Suppressor macrophage treated with lipopolysaccharide for 4 hours (primary cell): ENCODE measurements around the gene WDFY1.

Source experiments
- DNase-seq: peaks from one replicate; pipeline ENCODE4 v3.0.0-alpha.2; 2020

WDFY1 gene

GRCh38 chr2:223928113-223929006 is 16.8 kb downstream of the WDFY1 start:
- DNase-seq = no peak

DNA sequence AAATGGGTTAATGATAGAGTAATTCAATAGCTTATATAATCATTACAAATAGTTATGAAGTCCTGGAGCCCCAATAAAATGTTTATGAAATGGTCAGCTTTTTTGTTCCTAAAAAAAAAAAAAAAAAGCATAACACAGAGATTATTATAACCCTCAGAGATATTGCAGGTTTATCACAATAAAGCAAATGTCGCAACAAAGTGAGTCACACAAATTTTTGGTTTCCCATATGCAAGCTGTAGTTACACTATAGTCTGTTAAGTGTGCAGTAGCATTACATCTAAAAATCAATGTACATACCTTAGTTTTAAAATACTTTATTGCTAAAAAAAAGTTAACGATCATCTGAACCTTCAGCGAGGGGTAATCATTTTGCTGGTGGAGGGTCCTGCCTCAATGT is 20.0 kb downstream of the WDFY1 start:
- DNase-seq = no peak

GRCh38 chr2:223923976-223924375 is 21.2 kb downstream of the WDFY1 start:
- DNase-seq = no peak

DNA sequence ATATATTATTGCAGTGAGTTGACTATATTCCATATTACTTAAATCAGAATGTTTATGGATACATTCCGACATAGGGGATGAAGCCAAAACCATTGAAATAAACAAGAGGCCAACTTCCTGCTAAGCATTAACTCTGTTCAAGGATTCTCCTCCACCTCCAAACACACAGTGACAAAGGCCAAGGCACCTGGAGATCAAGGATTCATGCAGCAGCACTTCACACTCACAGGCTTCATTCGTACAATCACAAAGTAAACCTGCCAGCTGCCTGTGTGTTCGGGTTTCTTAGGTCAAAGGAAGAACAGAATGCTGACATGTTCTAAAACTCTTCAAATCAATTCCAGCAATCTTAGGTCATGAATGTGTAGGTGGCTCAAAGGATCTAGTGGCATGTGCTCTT is 22.8 kb downstream of the WDFY1 start:
- DNase-seq = no peak

DNA sequence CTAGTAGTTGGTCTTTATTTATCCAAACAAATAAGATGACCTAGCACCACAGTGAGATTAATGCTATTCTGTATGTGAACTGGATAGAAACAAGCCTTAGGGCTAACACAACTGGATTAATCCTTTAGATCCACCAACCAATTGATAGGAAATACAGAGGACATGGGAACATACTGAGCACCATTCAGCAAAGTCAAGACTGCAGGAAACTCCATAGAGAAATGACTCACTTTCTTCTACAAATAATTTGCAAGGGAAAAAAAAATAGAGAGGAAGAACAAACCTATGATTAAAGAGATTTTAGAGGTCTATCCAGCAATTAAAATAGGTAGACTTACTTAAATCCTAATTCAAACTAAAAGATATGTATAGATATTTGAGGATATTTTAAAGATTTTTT is 23.9 kb downstream of the WDFY1 start:
- no peak for DNase-seq

DNA sequence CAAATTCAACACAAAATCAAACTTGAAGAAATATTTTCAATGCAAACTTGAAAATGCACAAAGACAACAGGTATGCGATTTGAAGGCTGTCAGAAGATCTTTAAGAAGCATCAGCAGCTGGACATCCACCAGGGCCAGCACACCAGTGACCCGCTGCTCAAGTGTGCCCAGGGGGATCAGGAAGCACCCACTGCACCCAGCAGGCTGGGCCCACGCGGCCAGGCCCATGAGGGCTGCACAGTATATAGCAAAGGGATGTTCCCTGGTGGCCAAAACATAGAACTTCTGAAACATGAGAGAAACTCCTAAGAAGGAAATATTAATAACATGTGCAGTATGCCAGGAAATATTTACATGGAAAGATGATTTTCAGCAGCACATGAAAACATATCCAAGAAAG is 25.0 kb downstream of the WDFY1 start:
- no peak for DNase-seq

GRCh38 chr2:223918671-223919134 is 26.4 kb downstream of the WDFY1 start:
- DNase-seq = no peak

GRCh38 chr2:223916181-223916920 is 28.8 kb downstream of the WDFY1 start:
- DNase-seq = peak; percentile 36

DNA sequence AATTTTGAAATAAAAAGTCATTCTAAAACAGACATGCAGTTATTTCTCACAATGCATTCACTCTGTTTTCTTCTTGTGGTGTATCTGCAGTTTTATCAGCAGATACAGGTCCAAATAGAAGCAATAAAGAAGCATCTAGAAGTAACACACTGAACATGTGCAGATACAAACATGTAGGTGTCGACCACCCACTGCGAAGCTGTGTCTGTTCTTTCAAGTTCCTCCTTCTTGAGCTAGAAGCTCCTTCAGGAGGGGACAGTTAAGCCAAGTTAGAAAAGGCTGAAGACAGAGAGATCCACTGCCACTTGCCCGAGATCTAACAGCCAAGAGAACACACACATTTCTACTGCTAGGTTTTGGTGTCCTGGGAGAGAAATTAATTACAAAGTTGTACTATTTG is 30.1 kb downstream of the WDFY1 start:
- DNase-seq = no peak

- DNase-seq = no peak
Observed at GRCh38 chr2:223914324-223914723, 30.8 kb downstream of the WDFY1 start.

DNA sequence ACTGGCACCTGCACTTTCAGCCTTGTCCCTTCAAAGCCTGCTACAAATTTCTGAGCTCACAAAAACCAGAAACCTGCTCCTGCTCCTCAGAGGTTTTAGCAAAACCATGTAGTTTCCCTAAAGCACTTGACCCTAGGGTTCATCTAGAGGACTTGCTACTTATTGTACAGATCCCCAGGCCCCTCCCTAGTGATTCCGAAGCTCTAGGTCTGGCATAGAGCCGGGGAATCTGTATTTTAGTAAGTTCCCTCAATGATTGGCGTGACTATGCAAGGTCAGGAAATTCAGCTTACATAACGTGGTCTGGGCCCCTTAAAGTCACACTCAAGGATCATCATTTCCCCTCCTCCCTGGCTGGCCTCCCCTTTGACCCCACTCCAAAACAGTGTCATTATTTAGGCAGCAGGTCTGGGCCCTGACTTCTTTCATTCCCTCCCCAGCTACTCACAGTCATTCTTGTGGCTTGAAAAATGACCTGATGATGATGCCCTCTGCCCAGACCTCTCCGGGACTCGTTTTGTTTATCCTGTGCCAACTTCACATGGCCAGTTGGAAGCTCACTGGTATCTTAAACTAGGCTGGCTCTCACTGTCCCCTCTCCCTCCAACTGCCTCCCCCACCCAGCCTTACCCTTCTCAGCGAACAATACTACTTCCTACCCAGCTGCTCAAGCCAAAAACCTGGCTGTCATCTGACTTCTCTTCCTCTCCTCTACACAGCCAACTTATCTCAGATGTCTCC is 36.0 kb downstream of the WDFY1 start:
- peak; percentile 30 for DNase-seq

DNA sequence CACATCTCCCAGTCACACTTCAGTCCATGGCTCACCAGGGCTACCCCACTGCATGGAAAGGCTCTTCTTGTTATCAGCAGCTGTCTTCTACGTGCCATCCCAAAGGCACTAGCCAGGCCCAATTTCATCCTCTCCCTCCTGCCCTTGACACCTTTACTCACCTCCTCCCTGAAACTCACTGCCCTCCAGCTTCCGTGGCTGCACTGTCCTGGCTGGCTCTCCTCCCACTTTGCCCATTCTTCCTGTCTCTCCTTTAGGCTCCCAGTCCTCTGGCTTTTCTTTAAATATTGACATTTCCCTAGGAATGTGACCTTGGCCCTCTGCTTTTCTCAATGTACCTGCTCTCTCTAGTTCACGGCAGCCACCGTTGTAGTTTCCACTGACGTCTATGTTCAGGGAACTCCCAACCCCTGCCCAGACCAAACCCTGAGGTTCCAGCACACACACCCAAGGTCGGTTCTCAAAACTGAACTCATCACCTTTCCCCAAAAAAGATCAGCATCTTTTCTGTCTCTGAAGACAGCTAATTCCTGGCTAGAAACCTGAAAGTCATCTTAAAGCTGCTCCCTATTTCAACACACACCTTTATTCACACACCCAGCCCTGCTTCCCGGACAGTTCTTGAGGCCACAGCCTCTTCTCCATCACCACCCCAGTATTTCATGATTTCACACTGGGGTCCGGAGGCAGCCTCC is 36.7 kb downstream of the WDFY1 start:
- DNase-seq = no peak

- no peak for DNase-seq
Observed at GRCh38 chr2:223905996-223906395, 39.1 kb downstream of the WDFY1 start.

DNA sequence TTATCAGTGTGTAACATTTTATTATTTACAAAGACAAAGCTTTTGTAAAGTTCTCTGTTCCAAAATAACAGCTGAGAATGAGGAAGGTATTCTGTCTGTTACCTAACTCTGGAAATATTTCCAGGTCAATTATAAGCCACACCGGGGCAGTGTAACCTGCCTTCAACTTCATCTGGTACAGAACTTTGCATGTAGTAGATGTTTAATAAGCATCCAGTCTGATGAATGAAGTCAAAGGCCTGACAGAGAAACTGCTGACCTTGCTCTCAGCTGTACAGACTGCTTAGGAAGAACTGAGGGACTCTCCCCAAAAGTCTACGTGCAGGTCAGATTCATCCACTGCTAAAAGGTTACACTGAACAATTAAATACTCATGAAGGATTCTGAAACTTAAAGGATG is 43.3 kb downstream of the WDFY1 start:
- DNase-seq = no peak

DNA sequence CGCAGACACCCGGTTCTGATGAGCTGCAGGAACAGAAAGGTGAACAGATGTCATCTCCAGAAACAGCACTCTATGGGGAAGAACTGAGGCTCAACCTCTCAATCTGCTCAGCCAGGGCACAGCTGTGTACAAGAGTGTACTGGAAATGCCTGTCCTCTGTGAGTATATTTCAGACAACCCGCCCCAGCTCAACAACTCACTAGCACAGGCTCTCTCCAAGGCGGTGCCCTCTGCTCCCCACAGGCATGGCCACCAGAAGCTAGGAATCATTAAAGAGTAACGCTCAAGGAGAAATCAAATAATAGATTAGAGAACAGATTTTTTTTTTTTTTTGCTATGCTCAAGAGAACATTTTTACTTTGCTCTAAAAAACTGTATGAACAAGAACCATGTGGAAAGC is 43.8 kb downstream of the WDFY1 start:
- DNase-seq = no peak

DNA sequence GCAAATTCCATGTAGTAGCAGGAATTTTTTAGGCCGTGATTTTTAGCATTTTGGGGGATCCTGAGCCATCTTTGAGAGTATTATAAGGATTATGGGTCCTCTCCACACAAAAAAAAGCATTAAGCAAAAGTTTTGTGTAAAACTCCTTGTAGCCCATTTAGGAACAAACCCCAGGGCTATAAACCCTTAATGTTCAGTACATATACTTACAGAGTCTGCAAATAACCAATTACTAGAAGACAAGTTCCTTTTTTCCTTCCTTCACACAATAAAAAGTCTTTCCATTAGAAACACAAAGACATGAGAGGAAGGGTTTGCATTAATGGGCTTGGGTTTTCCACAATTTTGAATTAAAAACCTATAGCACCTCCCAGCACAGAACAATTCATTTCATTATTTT is 44.6 kb downstream of the WDFY1 start:
- no peak for DNase-seq

DNA sequence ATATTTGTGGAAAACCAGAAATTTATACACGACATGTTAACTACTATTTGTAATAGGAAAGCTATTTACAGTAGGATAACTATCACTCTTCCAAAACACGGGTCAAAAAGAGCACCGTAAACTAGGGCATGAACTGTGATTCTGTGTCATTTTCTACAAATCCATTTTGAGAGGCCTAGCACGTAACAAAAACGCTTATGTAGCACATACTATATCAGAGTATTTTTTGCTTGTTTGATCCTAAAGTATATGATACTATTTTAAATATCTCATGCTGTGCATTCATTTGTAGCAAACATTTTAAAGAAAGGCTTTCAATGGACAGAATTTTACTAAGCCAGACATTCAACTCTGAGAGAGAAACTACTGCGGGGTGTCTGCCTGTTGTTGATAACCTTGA is 45.1 kb downstream of the WDFY1 start:
- DNase-seq = no peak

GRCh38 chr2:223897669-223898330 is 47.3 kb downstream of the WDFY1 start:
- DNase-seq = no peak

DNA sequence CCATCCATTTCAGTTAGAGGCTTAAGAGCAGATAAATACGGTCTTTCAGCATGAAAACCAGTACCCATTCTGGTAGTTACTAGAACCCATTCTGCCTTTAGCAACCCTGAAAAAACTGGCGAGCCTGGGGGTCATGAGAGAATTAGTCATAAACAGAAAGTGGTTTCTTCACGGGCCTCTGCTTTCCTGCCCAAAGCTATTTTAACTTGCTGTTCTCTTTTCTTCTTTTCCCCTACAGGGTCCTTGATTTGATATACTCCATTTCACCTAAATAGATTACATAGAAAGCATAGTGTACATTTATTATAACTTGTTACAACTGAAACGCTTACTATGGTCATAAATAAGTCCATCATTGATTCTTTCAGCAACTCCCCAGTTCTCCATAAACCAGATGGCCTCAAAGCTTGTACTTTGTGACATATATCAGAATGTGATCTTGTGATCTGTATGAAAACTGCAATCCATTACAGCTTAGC is 48.3 kb downstream of the WDFY1 start:
- peak; percentile 79 for DNase-seq

DNA sequence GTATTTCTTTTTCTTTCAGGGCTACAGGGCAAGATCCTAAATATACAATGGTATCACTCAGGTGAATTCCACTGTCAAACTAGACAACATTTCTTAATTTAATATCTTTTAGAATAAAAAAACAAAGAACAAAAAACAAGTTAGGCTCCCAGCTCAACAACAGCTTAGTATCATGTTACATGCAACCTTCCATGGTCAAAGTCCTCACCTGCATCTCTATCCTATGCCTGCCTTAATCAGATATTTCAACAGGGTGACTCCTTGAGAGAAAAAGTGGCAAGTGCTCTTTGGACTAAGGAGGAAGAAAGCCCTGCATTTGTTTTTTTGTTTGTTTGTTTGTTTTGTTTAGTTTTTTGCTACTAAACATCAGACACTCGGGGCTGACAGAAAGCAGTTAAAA is 50.2 kb downstream of the WDFY1 start:
- no peak for DNase-seq

GRCh38 chr2:223894009-223894408 is 51.1 kb downstream of the WDFY1 start:
- no peak for DNase-seq

DNA sequence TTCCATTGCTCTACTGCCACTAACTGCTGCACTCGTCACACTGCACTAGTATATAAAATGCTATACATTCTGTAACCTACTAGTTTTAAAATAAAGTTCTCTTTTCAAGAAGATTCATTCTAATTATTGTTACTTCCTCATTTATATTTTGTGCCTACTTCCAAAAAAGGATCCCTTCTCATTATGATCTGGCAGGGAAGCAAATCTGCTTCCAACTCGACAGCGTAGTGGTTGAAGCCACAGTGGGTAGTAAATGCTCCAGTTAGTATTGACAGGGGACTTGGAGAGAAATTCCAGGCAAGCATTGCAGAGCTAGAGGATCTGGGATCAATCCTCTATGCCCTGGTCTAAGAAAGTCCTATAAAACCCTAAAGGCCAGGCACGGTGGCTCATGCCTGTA is 54.4 kb downstream of the WDFY1 start:
- DNase-seq = peak; percentile 37
